GM12878 (cell line): ENCODE results near the gene FAM111B. TPM values are rescaled to one million over a fixed set of nuclear protein-coding genes. Genes with fewer than 3 reads are reported as not detected.
"Not testable (repeated sequence)": the region's sequence is repeated elsewhere in the genome, so short reads cannot be mapped to it uniquely, and the experiment has no call there.

Source experiments
- ATAC-seq: fragments of 200-7000 bp; cut with Tn5 transposase; 3 replicates; pipeline ENCODE4 v1.9.1; 2020; ENCODE audit warnings: mild to moderate bottlenecking, moderate library complexity
- BruUV-seq: library from RNA; stranded (reverse); fragments of 400-500 nt; replicated peaks from 2 replicates; lab custom pipeline; 2021; lab: Mats Ljungman, UMichigan
- CTCF ChIA-PET: fragments of 300-600 bp; sonication (Branson Sonifier 250); formaldehyde crosslinking; extraction: SDS; loops from one replicate; lab custom pipeline; 2021; ENCODE audit warnings: inconsistent platforms; lab: Yijun Ruan, JAX
- POLR2A ChIA-PET: fragments of 350-600 bp; formaldehyde crosslinking; extraction: SDS; loops from one replicate; lab custom pipeline; 2021; ENCODE audit warnings: inconsistent platforms; lab: Charles Lee
- RAD21 ChIA-PET: fragments of 300-600 bp; sonication (Branson Sonifier 250); formaldehyde crosslinking; loops from one replicate; lab custom pipeline; 2023; ENCODE audit warnings: antibody characterized with exemption; ENCODE audit not compliant: unreplicated experiment; lab: Charles Lee
- SMC1A ChIA-PET: fragments of 300-600 bp; sonication (Branson Sonifier 250); formaldehyde crosslinking; loops from one replicate; lab custom pipeline; 2023; ENCODE audit not compliant: unreplicated experiment, uncharacterized antibody; lab: Charles Lee
- DNase-seq: peaks from one replicate; pipeline ENCODE4 v3.0.0-alpha.2; 2011; ENCODE audit warnings: low read depth, low spot score
- FAIRE-seq: peaks from 3 replicates; lab custom pipeline; 2011; peaks lifted over from hg19 to GRCh38; lab: Jason Lieb, UNC
- H2AFZ ChIP-seq: 2 replicates; pipeline ENCODE4 v1.6.0; 2011; ENCODE audit warnings: low read depth, low read length, control low read depth; ENCODE audit not compliant: control insufficient read depth
- H3K27ac ChIP-seq: 2 replicates; pipeline ENCODE4 v1.5.1; 2011; ENCODE audit warnings: control low read depth; ENCODE audit not compliant: control insufficient read depth, insufficient read depth
- H3K27me3 ChIP-seq, 2 experiments: replicated peaks in 1 of 2; 2 replicates each; pipeline versions ENCODE4 v1.6.0 to v1.6.1; 2011; ENCODE audit warnings: low read length in 1 of 2; ENCODE audit not compliant: control insufficient read depth in 2 of 2, insufficient read depth in 2 of 2
- H3K36me3 ChIP-seq, 2 experiments: 2 replicates each; pipeline ENCODE4 v1.5.1; 2011; ENCODE audit warnings: low read length in 1 of 2; ENCODE audit not compliant: control insufficient read depth in 2 of 2, insufficient read depth in 2 of 2
- H3K4me1 ChIP-seq: 2 replicates; pipeline ENCODE4 v1.6.1; 2011; ENCODE audit warnings: mild to moderate bottlenecking, low read length, moderate library complexity, mixed read lengths; ENCODE audit not compliant: control insufficient read depth, insufficient read depth
- H3K4me2 ChIP-seq: 2 replicates; pipeline ENCODE4 v1.6.0; 2011; ENCODE audit warnings: control low read depth; ENCODE audit not compliant: control insufficient read depth, insufficient read depth
- H3K4me3 ChIP-seq: fragments of 200-600 bp; sonication (generic); 2 replicates; pipeline ENCODE4 v1.5.1; 2016
- H3K79me2 ChIP-seq: 2 replicates; pipeline ENCODE4 v1.6.0; 2011; ENCODE audit warnings: low read length; ENCODE audit not compliant: control insufficient read depth, insufficient read depth
- H3K9ac ChIP-seq: 2 replicates; pipeline ENCODE4 v1.8.0; 2011; ENCODE audit warnings: low read length, control low read depth, mixed read lengths; ENCODE audit not compliant: control insufficient read depth, insufficient read depth
- H3K9me3 ChIP-seq: replicated peaks from 3 replicates; pipeline ENCODE4 v1.5.1; 2011; ENCODE audit warnings: mild to moderate bottlenecking, low read length; ENCODE audit not compliant: control insufficient read depth, insufficient read depth
- H4K20me1 ChIP-seq: 2 replicates; pipeline ENCODE4 v1.6.0; 2011; ENCODE audit not compliant: control insufficient read depth, insufficient read depth
- CREB1 ChIP-seq: IDR thresholded peaks from 2 replicates; pipeline ENCODE4 v1.6.1; 2012; ENCODE audit warnings: low read depth, mild to moderate bottlenecking, inconsistent platforms
- EED ChIP-seq: sonication (generic); IDR thresholded peaks from 2 replicates; pipeline ENCODE4 v1.6.1; 2016; ENCODE audit warnings: antibody characterized with exemption, low read depth
- FOXM1 ChIP-seq: IDR thresholded peaks from 2 replicates; pipeline ENCODE4 v1.6.1; 2012; ENCODE audit warnings: low read depth, mild to moderate bottlenecking, inconsistent platforms, low read length, moderate library complexity
- IKZF2 ChIP-seq, 2 experiments: fragments of 450-650 bp; IDR thresholded peaks; 2 replicates each; pipeline ENCODE4 v1.6.1; 2017; ENCODE audit warnings: mild to moderate bottlenecking in 2 of 2, moderate library complexity in 2 of 2
- IRF3 ChIP-seq: fragments of 450-650 bp; IDR thresholded peaks from 2 replicates; pipeline ENCODE4 v1.6.1; 2014; ENCODE audit warnings: mild to moderate bottlenecking
- MXI1 ChIP-seq: fragments of 150-350 bp; IDR thresholded peaks from 2 replicates; pipeline ENCODE4 v1.6.1; 2011; ENCODE audit warnings: low read depth, mild to moderate bottlenecking, inconsistent platforms, low read length, improper control_type of control experiment
- NBN ChIP-seq: fragments of 450-650 bp; IDR thresholded peaks from 2 replicates; pipeline ENCODE4 v1.6.1; 2016
- NFYB ChIP-seq: IDR thresholded peaks from 2 replicates; pipeline ENCODE4 v1.6.1; 2011; ENCODE audit warnings: low read depth, mild to moderate bottlenecking, low read length, improper control_type of control experiment, moderate library complexity; ENCODE audit not compliant: insufficient read depth
- PBX3 ChIP-seq: IDR thresholded peaks from 2 replicates; pipeline ENCODE4 v1.6.1; 2011; ENCODE audit warnings: mild to moderate bottlenecking, low read depth, low read length, moderate library complexity; ENCODE audit not compliant: insufficient replicate concordance
- RB1 ChIP-seq: fragments of 450-650 bp; formaldehyde crosslinking; IDR thresholded peaks from 2 replicates; pipeline ENCODE4 v1.6.1; 2017; ENCODE audit warnings: mild to moderate bottlenecking, borderline replicate concordance
- RELB ChIP-seq: fragments of 450-650 bp; IDR thresholded peaks from 2 replicates; pipeline ENCODE4 v1.6.1; 2017; ENCODE audit warnings: low read depth, mild to moderate bottlenecking, moderate library complexity
- RUNX3 ChIP-seq: IDR thresholded peaks from 2 replicates; pipeline ENCODE4 v1.6.1; 2012; ENCODE audit warnings: low read length, inconsistent platforms
- SKIL ChIP-seq: fragments of 450-650 bp; IDR thresholded peaks from 2 replicates; pipeline ENCODE4 v1.6.1; 2017; ENCODE audit warnings: mild to moderate bottlenecking, low read depth, inconsistent platforms; ENCODE audit not compliant: poor library complexity, severe bottlenecking
- SMARCA5 ChIP-seq: fragments of 450-650 bp; IDR thresholded peaks from 2 replicates; pipeline ENCODE4 v1.6.1; 2017; ENCODE audit warnings: mild to moderate bottlenecking
- ZNF384 ChIP-seq: IDR thresholded peaks from 2 replicates; pipeline ENCODE4 v1.6.1; 2012; ENCODE audit warnings: low read depth, mild to moderate bottlenecking, low read length, improper control_type of control experiment, borderline replicate concordance
- WGBS: methylation state at CpG from one replicate; pipeline ENCODE4 v1.1.6; 2016; ENCODE audit warnings: low lambda C conversion rate; ENCODE audit not compliant: insufficient replicate concordance, insufficient coverage; ENCODE audit errors: missing lambda C conversion rate; 5-methylcytosine and 5-hydroxymethylcytosine counted together
- in situ Hi-C: fragments of 300-500 bp; cut with MboI; formaldehyde crosslinking; loops from 9 replicates; pipeline ENCODE4 v1.14.3; 2018; ENCODE audit warnings: mixed read lengths
- intact Hi-C: fragments of 100-400 bp; cut with micrococcal nuclease; formaldehyde crosslinking; loops from one replicate; pipeline ENCODE4 v1.14.2; 2022; ENCODE audit not compliant: unreplicated experiment
- polyA plus RNA-seq, 11 experiments: library from polyadenylated mRNA; depleted of rRNA in 4 of 11; unstranded in 6 of 11; stranded (reverse) in 5 of 11; fragments of >200 nt; fragmentation: Nextera tagmentation in 4 of 11; fragmentation: Illumina TruSeq in 1 of 11; extraction: Ambion mirVana in 4 of 11; extraction: Trizol in 1 of 11; gene quantifications; 1 replicate in 1 of 11; 2 replicates in 10 of 11; pipeline versions ENCODE4 v1.2.1 to v1.2.3, GENCODE V29; 2011 to 2016; ENCODE audit warnings: inconsistent platforms in 2 of 11, missing spikeins in 2 of 11, low read depth in 1 of 11
- total RNA-seq, 4 experiments: library from RNA; depleted of rRNA in 3 of 4; stranded (reverse); fragments of >200 nt in 3 of 4; fragmentation: Illumina TruSeq in 1 of 4; extraction: Trizol in 1 of 4; gene quantifications; 2 replicates each; pipeline versions ENCODE4 v1.2.1 to v1.2.3, GENCODE V29; 2013 to 2021

FAM111B gene
- total and polyA plus RNA-seq, 10 of the 15 experiments (the other 5 are each of a cell fraction or from before 2014, with no cell fraction given), result 35.9 to 97.2 (median 62.1) TPM

GRCh38 chr11:59058120-59059033 lies 48.7 kb upstream of the FAM111B start:
- ATAC-seq, result peak; percentile 93
- H3K27ac ChIP-seq, H4K20me1 ChIP-seq, H3K79me2 ChIP-seq, BruUV-seq, H3K9me3 ChIP-seq, H3K4me1 ChIP-seq, H3K36me3 ChIP-seq, in situ Hi-C loops, H3K27me3 ChIP-seq: not testable (repeated sequence)
- Histone ChIP-seq H3K4me3 (peak overlapping the region; percentile 71), H3K9ac (peak overlapping the region; percentile 62), H2AFZ (peak overlapping the region; percentile 97), H3K4me2 (peak overlapping the region; percentile 83)
- FAIRE-seq, result peak; percentile 75
- ChIA-PET CTCF (interaction anchor here (0.5 to 4.2 kb wide), 72 partner anchors 9 to 1517 kb away, joined by 3 to 48 read pairs (median 5); partner anchors contain the start of genes DTX4, FAM111A, FAM111B and GLYATL2), SMC1A (interaction anchor here (0.6 to 2.9 kb wide), 33 partner anchors 9 to 482 kb away, joined by 3 to 14 read pairs (median 3); no protein-coding TSS in a partner anchor), POLR2A (interaction anchor here (0.6 kb wide), 1 partner anchor 62 kb away, joined by 4 read pairs; no protein-coding TSS in a partner anchor), RAD21 (interaction anchor here (0.6 to 2.0 kb wide), 24 partner anchors 8 to 490 kb away, joined by 3 to 29 read pairs (median 4); partner anchors contain the start of gene FAM111B)
- intact Hi-C loops, result loop anchor here (1.0 to 5.0 kb wide), 4 partner anchors 38 to 406 kb away; no protein-coding TSS in a partner anchor
- WGBS, result under 1% methylated on average over 27 of the region's 27 CpGs
- peak; percentile 85 for DNase-seq
- TF ChIP-seq IKZF2 (IDR thresholded peaks at IDR 0.05) (peak; percentile 39 to 54; a peak in 2 of 4 replicates), PBX3 (peak; percentile 95), MXI1 (peak; percentile 26; the same call in 1 of the 2 replicates), RELB (0 out of 2 replicates have a peak, but pooled peaks have one; percentile 24), RB1 (peak; percentile 48; the same call in 1 of the 2 replicates), CREB1 (peak; percentile 59; the same call in 1 of the 2 replicates), SMARCA5 (peak; percentile 37; the same call in 1 of the 2 replicates), NBN (peak; percentile 48; the same call in 1 of the 2 replicates), ZNF384 (peak; percentile 97), NFYB (peak; percentile 83), FOXM1 (peak; percentile 38; the same call in 1 of the 2 replicates), RUNX3 (peak; percentile 35; the same call in 1 of the 2 replicates), EED (peak; percentile 35; the same call in 1 of the 2 replicates), IRF3 (peak; percentile 33; the same call in 1 of the 2 replicates), SKIL (peak; percentile 54)
